K562 (cell line): ENCODE measurements around the gene MAL. TPM values are rescaled to one million over a fixed set of nuclear protein-coding genes. Genes with fewer than 3 reads are reported as not detected.

Source experiments
- ATAC-seq: fragments of 200-7000 bp; cut with Tn5 transposase; 3 replicates; pipeline ENCODE4 v1.9.1; 2020; ENCODE audit warnings: moderate library complexity
- BruUV-seq: library from RNA; stranded (reverse); fragments of 400-500 nt; replicated peaks from 2 replicates; lab custom pipeline; 2021; lab: Mats Ljungman, UMichigan
- CTCF ChIA-PET: fragments of 300-600 bp; formaldehyde crosslinking; extraction: SDS; loops from one replicate; lab custom pipeline; 2021; ENCODE audit warnings: low intra/inter-chr PET ratio; lab: Yijun Ruan, JAX
- POLR2A ChIA-PET: fragments of 300-600, 350-650 bp; sonication (Branson Sonifier 250); formaldehyde crosslinking; extraction: SDS; loops from one replicate; lab custom pipeline; 2021; ENCODE audit warnings: antibody characterized with exemption, inconsistent platforms; lab: Yijun Ruan, JAX
- DNase-seq, 4 experiments: peaks; one replicate each; pipeline versions ENCODE4 v3.0.0 to v3.0.0-alpha.2; 2011 to 2018; ENCODE audit warnings: low spot score in 3 of 4, mixed read lengths in 3 of 4; ENCODE audit errors: extremely low read depth in 1 of 4
- FAIRE-seq: peaks from 2 replicates; lab custom pipeline; 2011; peaks lifted over from hg19 to GRCh38; lab: Jason Lieb, UNC
- H2AFZ ChIP-seq: 2 replicates; pipeline ENCODE4 v1.6.0; 2011; ENCODE audit warnings: low read depth, low read length, control low read depth, inconsistent platforms
- H3K27ac ChIP-seq: fragments of 200-600 bp; 3 replicates; pipeline ENCODE4 v1.8.0; 2011; ENCODE audit warnings: low read depth, mild to moderate bottlenecking, control low read depth, inconsistent platforms, low read length, moderate library complexity, mixed read lengths; ENCODE audit errors: extremely low read depth
- H3K27me3 ChIP-seq, 2 experiments: fragments of 300-600 bp in 1 of 2; 2 replicates in 1 of 2; 3 replicates in 1 of 2; pipeline versions ENCODE4 v1.6.0 to v1.8.0; 2011; ENCODE audit warnings: inconsistent platforms in 2 of 2, low read length in 2 of 2, mild to moderate bottlenecking in 1 of 2, mixed read lengths in 1 of 2, moderate library complexity in 1 of 2; ENCODE audit not compliant: control insufficient read depth in 2 of 2, insufficient read depth in 2 of 2
- H3K36me3 ChIP-seq: fragments of 300-600 bp; 3 replicates; pipeline ENCODE4 v1.8.0; 2011; ENCODE audit warnings: mild to moderate bottlenecking, low read length, inconsistent platforms; ENCODE audit not compliant: control insufficient read depth, insufficient read depth
- H3K4me1 ChIP-seq, 2 experiments: fragments of 200-600 bp in 1 of 2; replicated peaks in 1 of 2; 2 replicates in 1 of 2; 3 replicates in 1 of 2; pipeline versions ENCODE4 v1.5.1 to v1.8.0; 2011; ENCODE audit warnings: inconsistent platforms in 2 of 2, low read length in 2 of 2, mild to moderate bottlenecking in 1 of 2, mixed read lengths in 1 of 2, moderate library complexity in 1 of 2; ENCODE audit not compliant: control insufficient read depth in 2 of 2, insufficient read depth in 2 of 2
- H3K4me2 ChIP-seq: 2 replicates; pipeline ENCODE4 v1.6.1; 2011; ENCODE audit warnings: low read length, control low read depth, inconsistent platforms, mixed read lengths; ENCODE audit not compliant: insufficient read depth
- H3K4me3 ChIP-seq: fragments of 200-600 bp; sonication (generic), shearing (Covaris generic); 2 replicates; pipeline ENCODE4 v1.5.1; 2016; ENCODE audit warnings: control low read depth, inconsistent platforms
- H3K79me2 ChIP-seq: fragments of 200-600 bp; 3 replicates; pipeline ENCODE4 v1.8.0; 2011; ENCODE audit warnings: low read length, inconsistent platforms; ENCODE audit not compliant: control insufficient read depth, insufficient read depth
- H3K9ac ChIP-seq, 2 experiments: 2 replicates each; pipeline versions ENCODE4 v1.6.0 to v1.6.1; 2011; ENCODE audit warnings: low read depth in 2 of 2, low read length in 2 of 2, control low read depth in 1 of 2, inconsistent platforms in 1 of 2, mild to moderate bottlenecking in 1 of 2, mixed read lengths in 1 of 2; ENCODE audit not compliant: insufficient read depth in 1 of 2
- H3K9me1 ChIP-seq: one replicate; pipeline ENCODE4 v1.6.0; 2011; ENCODE audit warnings: inconsistent platforms, mild to moderate bottlenecking, low read length, moderate library complexity; ENCODE audit not compliant: control insufficient read depth, insufficient read depth
- H3K9me3 ChIP-seq: replicated peaks from 2 replicates; pipeline ENCODE4 v1.5.1; 2011; ENCODE audit warnings: low read depth, low read length, inconsistent platforms; ENCODE audit not compliant: control insufficient read depth, insufficient read depth
- H4K20me1 ChIP-seq: replicated peaks from 2 replicates; pipeline ENCODE4 v1.6.1; 2011; ENCODE audit warnings: low read length, inconsistent platforms, mixed read lengths; ENCODE audit not compliant: control insufficient read depth, insufficient read depth
- FOXJ3 ChIP-seq: sonication (generic); formaldehyde crosslinking; IDR thresholded peaks from 2 replicates; pipeline ENCODE4 v1.4.0; 2020; ENCODE audit warnings: mild to moderate bottlenecking, missing genetic modification reagents
- JUNB ChIP-seq: fragments of 450-650 bp; formaldehyde crosslinking; conservative IDR thresholded peaks from 2 replicates; pipeline ENCODE4 v1.4.0; 2020; ENCODE audit warnings: mild to moderate bottlenecking
- MTA1 ChIP-seq: fragments of 450-650 bp; IDR thresholded peaks from 2 replicates; pipeline ENCODE4 v1.6.1; 2017; ENCODE audit warnings: borderline replicate concordance
- NCOA2 ChIP-seq, 2 experiments: fragments of 450-650 bp; IDR thresholded peaks; 2 replicates each; pipeline ENCODE4 v1.6.1; 2018; ENCODE audit warnings: mild to moderate bottlenecking in 2 of 2, moderate library complexity in 1 of 2; ENCODE audit not compliant: partially characterized antibody in 2 of 2
- PHF20 ChIP-seq: fragments of 450-650 bp; IDR thresholded peaks from 2 replicates; pipeline ENCODE4 v1.6.1; 2018; ENCODE audit not compliant: partially characterized antibody
- SREBF1 ChIP-seq: fragments of 150-350 bp; IDR thresholded peaks from 2 replicates; pipeline ENCODE4 v1.6.1; 2014; ENCODE audit warnings: antibody characterized with exemption, low read depth, low read length, borderline replicate concordance
- SRSF9 ChIP-seq: fragments of 200-400 bp; formaldehyde crosslinking; IDR thresholded peaks from 2 replicates; pipeline ENCODE4 v1.6.1; 2017; ENCODE audit warnings: low read depth, low read length, borderline replicate concordance
- TARDBP ChIP-seq: fragments of 450-650 bp; IDR thresholded peaks from 2 replicates; pipeline ENCODE4 v1.6.1; 2016
- ZNF592 ChIP-seq: fragments of 450-650 bp; IDR thresholded peaks from 2 replicates; pipeline ENCODE4 v1.6.1; 2017; ENCODE audit warnings: antibody characterized with exemption, mild to moderate bottlenecking
- ZNF717 ChIP-seq: fragments of 250-450 bp; sonication (Bioruptor Pico); IDR thresholded peaks from 2 replicates; pipeline ENCODE4 v1.5.0; 2021
- ZSCAN32 ChIP-seq: fragments of 450-650 bp; formaldehyde crosslinking; IDR thresholded peaks from 2 replicates; pipeline ENCODE4 v1.4.0; 2020; ENCODE audit warnings: mild to moderate bottlenecking, moderate library complexity
- whole genome bisulfite sequencing: fragments of 100-300 bp; shearing (Covaris generic); methylation state at CpG from one replicate; pipeline ENCODE4 v1.1.6; 2016; ENCODE audit warnings: low coverage, mixed read lengths; ENCODE audit not compliant: insufficient coverage; ENCODE audit errors: missing lambda C conversion rate; 5-methylcytosine and 5-hydroxymethylcytosine counted together
- in situ Hi-C: fragments of 300-500 bp; cut with MboI; formaldehyde crosslinking; loops from 4 replicates; pipeline ENCODE4 v1.15.0; 2018; ENCODE audit warnings: inconsistent platforms, mixed read lengths
- intact Hi-C: fragments of 100-400 bp; cut with micrococcal nuclease; formaldehyde crosslinking; loops from 2 replicates; pipeline ENCODE4 v1.14.2; 2022
- polyA plus RNA-seq, 8 experiments: library from polyadenylated mRNA; depleted of rRNA in 4 of 8; stranded (reverse) in 5 of 8; unstranded in 3 of 8; fragments of >200 nt; fragmentation: Nextera tagmentation in 2 of 8; fragmentation: Illumina TruSeq in 1 of 8; extraction: Ambion mirVana in 2 of 8; extraction: Trizol in 1 of 8; gene quantifications; 2 replicates each; pipeline versions ENCODE4 v1.2.1 to v1.2.3, GENCODE V29; 2011 to 2014; ENCODE audit warnings: inconsistent platforms in 1 of 8, missing spikeins in 1 of 8
- total RNA-seq, 7 experiments: library from RNA; depleted of rRNA in 6 of 7; stranded (reverse); fragments of >200 nt in 6 of 7; fragmentation: Illumina TruSeq in 2 of 7; extraction: Trizol in 2 of 7; gene quantifications; 2 replicates each; pipeline versions ENCODE4 v1.2.1 to v1.2.3, GENCODE V29; 2011 to 2021; ENCODE audit warnings: low replicate concordance in 1 of 7
- TF ChIP-seq, protein P1 (sequence below): fragments of 450-650 bp; IDR thresholded peaks from 2 replicates; pipeline ENCODE4 v1.6.1; 2017; ENCODE audit warnings: mild to moderate bottlenecking, moderate library complexity

Gene MAL
- total and polyA plus RNA-seq, 9 of the 15 experiments (the other 6 are each of a cell fraction or from before 2014, with no cell fraction given) = not detected

GRCh38 chr2:95031726-95032116 lies 6.2 kb downstream of the MAL start:
- Histone ChIP-seq H3K4me3 (no peak overlapping the region), H3K9ac (no peak overlapping the region), H3K4me2 (no peak overlapping the region), H3K9me3 (no peaks in the 10 kb centered on the region), H3K36me3 (no peaks in the 10 kb centered on the region), H3K27me3 (peaks cover 8 to 51% of the 10 kb centered on the region in 2 experiments; a peak in 3 of 5 replicates), H3K27ac (no peak overlapping the region), H3K4me1 (peaks cover 0 to 1% of the 10 kb centered on the region in 2 experiments; a peak in 2 of 5 replicates), H2AFZ (no peak overlapping the region), H3K79me2 (no peaks in the 10 kb centered on the region), H4K20me1 (0 out of 2 replicates have a peak, but pooled peaks cover 6% of the 10 kb centered on the region), H3K9me1 (no peaks in the 10 kb centered on the region)
- DNase-seq = no peak
- no peak for TF ChIP-seq SREBF1
- TF ChIP-seq MTA1 = no peak
- no peak for TF ChIP-seq ZNF717 (CRISPR knock-in tag)
- TF ChIP-seq FOXJ3 (CRISPR knock-in tag) = no peak
- no peak for TF ChIP-seq JUNB (CRISPR knock-in tag)
- TF ChIP-seq TARDBP = no peak
- TF ChIP-seq SRSF9 = no peak
- BruUV-seq = no TSS peak
- intact Hi-C loops (no loop called here), in situ Hi-C loops (no loop called here)
- FAIRE-seq = no peak
- ATAC-seq = no peak
- POLR2A ChIA-PET = interaction anchor here (1.5 kb wide), 1 partner anchor 8 kb away, joined by 4 read pairs; no protein-coding TSS in a partner anchor
- WGBS = 0% methylated on average over 1 of the region's 1 CpG
- CTCF ChIA-PET = no interaction called here

GRCh38 chr2:95032341-95032740 lies 6.8 kb downstream of the MAL start:
- Histone ChIP-seq H4K20me1 (0 out of 2 replicates have a peak, but pooled peaks cover 6% of the 10 kb centered on the region), H3K27me3 (peaks cover 7 to 45% of the 10 kb centered on the region in 2 experiments; a peak in 3 of 5 replicates), H3K27ac (no peak overlapping the region), H3K4me3 (no peak overlapping the region), H3K36me3 (no peaks in the 10 kb centered on the region), H3K4me1 (no peaks in the 10 kb centered on the region), H3K79me2 (no peaks in the 10 kb centered on the region), H3K9me1 (no peaks in the 10 kb centered on the region), H3K9me3 (no peaks in the 10 kb centered on the region), H2AFZ (no peak overlapping the region), H3K4me2 (no peak overlapping the region), H3K9ac (no peak overlapping the region)
- WGBS = 0% methylated on average over 3 of the region's 3 CpGs
- intact Hi-C loops = no loop called here
- BruUV-seq = no TSS peak
- DNase-seq (no peak), FAIRE-seq (no peak), ATAC-seq (no peak)
- POLR2A ChIA-PET = interaction anchor here (0.7 to 1.5 kb wide), 3 partner anchors 9 to 42 kb away, joined by 3 to 4 read pairs (median 3); no protein-coding TSS in a partner anchor
- in situ Hi-C loops = no loop called here
- CTCF ChIA-PET = no interaction called here
- TF ChIP-seq PHF20 (no peak), NCOA2 (IDR thresholded peaks at IDR 0.05; ENCODE audit: partially characterized antibody in 2 of 2) (no peak), ZSCAN32 (CRISPR knock-in tag) (no peak), ZNF592 (no peak)
- TF ChIP-seq, protein P1, sequence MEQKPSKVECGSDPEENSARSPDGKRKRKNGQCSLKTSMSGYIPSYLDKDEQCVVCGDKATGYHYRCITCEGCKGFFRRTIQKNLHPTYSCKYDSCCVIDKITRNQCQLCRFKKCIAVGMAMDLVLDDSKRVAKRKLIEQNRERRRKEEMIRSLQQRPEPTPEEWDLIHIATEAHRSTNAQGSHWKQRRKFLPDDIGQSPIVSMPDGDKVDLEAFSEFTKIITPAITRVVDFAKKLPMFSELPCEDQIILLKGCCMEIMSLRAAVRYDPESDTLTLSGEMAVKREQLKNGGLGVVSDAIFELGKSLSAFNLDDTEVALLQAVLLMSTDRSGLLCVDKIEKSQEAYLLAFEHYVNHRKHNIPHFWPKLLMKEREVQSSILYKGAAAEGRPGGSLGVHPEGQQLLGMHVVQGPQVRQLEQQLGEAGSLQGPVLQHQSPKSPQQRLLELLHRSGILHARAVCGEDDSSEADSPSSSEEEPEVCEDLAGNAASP = no peak
